Keratinocyte (primary cell): ENCODE results near the gene SLC6A1. TPM values are rescaled to one million over a fixed set of nuclear protein-coding genes. Genes with fewer than 3 reads are reported as not detected.

Source experiments
- DNase-seq: peaks from one replicate; pipeline ENCODE4 v3.0.0-alpha.2; 2011; ENCODE audit warnings: low read depth, missing footprints, low spot score
- FAIRE-seq: peaks from 2 replicates; lab custom pipeline; 2011; peaks lifted over from hg19 to GRCh38; lab: Jason Lieb, UNC
- H2AFZ ChIP-seq: 2 replicates; pipeline ENCODE4 v1.6.0; 2012; ENCODE audit warnings: low read length, control low read depth, inconsistent platforms; ENCODE audit not compliant: control insufficient read depth
- H3K27ac ChIP-seq: 2 replicates; pipeline ENCODE4 v1.5.1; 2011; ENCODE audit warnings: low read length; ENCODE audit not compliant: control insufficient read depth, insufficient read depth
- H3K27me3 ChIP-seq: 3 replicates; pipeline ENCODE4 v1.6.0; 2011; ENCODE audit warnings: low read length; ENCODE audit not compliant: control insufficient read depth, insufficient read depth; ENCODE audit errors: extremely low read depth
- H3K36me3 ChIP-seq, 2 experiments: 2 replicates in 1 of 2; 3 replicates in 1 of 2; pipeline ENCODE4 v1.5.1; 2011; ENCODE audit warnings: low read length in 2 of 2, mild to moderate bottlenecking in 1 of 2; ENCODE audit not compliant: control insufficient read depth in 2 of 2, insufficient read depth in 2 of 2; ENCODE audit errors: extremely low read depth in 1 of 2
- H3K4me1 ChIP-seq: 3 replicates; pipeline ENCODE4 v1.5.1; 2011; ENCODE audit warnings: low read length; ENCODE audit not compliant: control insufficient read depth, insufficient read depth; ENCODE audit errors: extremely low read depth
- H3K4me2 ChIP-seq: 3 replicates; pipeline ENCODE4 v1.6.0; 2011; ENCODE audit warnings: low read depth, low read length; ENCODE audit not compliant: control insufficient read depth, insufficient read depth; ENCODE audit errors: extremely low read depth
- H3K4me3 ChIP-seq, 3 experiments: fragments of 200-600 bp in 1 of 3; sonication (generic) in 1 of 3; 2 replicates in 2 of 3; 3 replicates in 1 of 3; pipeline ENCODE4 v1.5.1; 2011 to 2016; ENCODE audit warnings: low read length in 3 of 3, mild to moderate bottlenecking in 3 of 3, control low read depth in 2 of 3, inconsistent platforms in 1 of 3, low read depth in 1 of 3, mixed read lengths in 1 of 3, mixed run types in 1 of 3, moderate library complexity in 1 of 3; ENCODE audit not compliant: control insufficient read depth in 2 of 3, insufficient read depth in 2 of 3; ENCODE audit errors: extremely low read depth in 1 of 3
- H3K79me2 ChIP-seq: 2 replicates; pipeline ENCODE4 v1.6.0; 2012; ENCODE audit warnings: low read length; ENCODE audit not compliant: control insufficient read depth, insufficient read depth
- H3K9ac ChIP-seq: 3 replicates; pipeline ENCODE4 v1.6.0; 2011; ENCODE audit warnings: low read length; ENCODE audit not compliant: control insufficient read depth, insufficient read depth; ENCODE audit errors: extremely low read depth
- H3K9me1 ChIP-seq: 3 replicates; pipeline ENCODE4 v1.6.0; 2011; ENCODE audit warnings: low read length; ENCODE audit not compliant: control insufficient read depth, insufficient read depth; ENCODE audit errors: extremely low read depth
- H3K9me3 ChIP-seq: 2 replicates; pipeline ENCODE4 v1.5.1; 2012; ENCODE audit warnings: low read depth, low read length; ENCODE audit not compliant: control insufficient read depth
- H4K20me1 ChIP-seq: 3 replicates; pipeline ENCODE4 v1.6.0; 2011; ENCODE audit warnings: low read length; ENCODE audit not compliant: control insufficient read depth, insufficient read depth; ENCODE audit errors: extremely low read depth
- CTCF ChIP-seq, 3 experiments: IDR thresholded peaks in 1 of 3; conservative IDR thresholded peaks in 1 of 3; optimal IDR thresholded peaks in 1 of 3; 2 replicates in 2 of 3; 3 replicates in 1 of 3; pipeline versions ENCODE3 to v1.5.1; 2011; ENCODE audit warnings: low read length in 3 of 3, mild to moderate bottlenecking in 3 of 3, moderate library complexity in 2 of 3, control low read depth in 1 of 3, inconsistent platforms in 1 of 3; ENCODE audit not compliant: insufficient read depth in 2 of 3; ENCODE audit errors: extremely low read depth in 1 of 3
- EZH2 ChIP-seq: IDR thresholded peaks from one replicate; pipeline ENCODE4 v1.6.1; 2012; ENCODE audit warnings: inconsistent platforms, mild to moderate bottlenecking, low read length, moderate library complexity
- dilution Hi-C: fragments of 300-500 bp; cut with MboI; formaldehyde crosslinking; loops from one replicate; pipeline ENCODE4 v1.7.0; 2020; ENCODE audit warnings: low sequenced_read_pairs; ENCODE audit not compliant: extremely low pct_ligation_motif_present
- polyA plus RNA-seq, 5 experiments: library from polyadenylated mRNA; depleted of rRNA in 3 of 5; stranded (reverse) in 3 of 5; stranded (forward) in 1 of 5; unstranded in 1 of 5; fragments of >200 nt; gene quantifications; 1 replicate in 1 of 5; 2 replicates in 3 of 5; 3 replicates in 1 of 5; pipeline versions ENCODE4 v1.2.1 to v1.2.3, GENCODE V29; 2011 to 2012; ENCODE audit warnings: missing spikeins in 2 of 5, low read depth in 1 of 5, low replicate concordance in 1 of 5

Gene SLC6A1
- polyA plus RNA-seq, 1 donor (not counting 4 experiments of a cell fraction or from before 2014, with no cell fraction given): not detected

- Histone ChIP-seq H3K36me3 (no peaks in the 10 kb centered on the region), H2AFZ (no peak overlapping the region), H3K27ac (no peak overlapping the region), H3K27me3 (peaks cover 8% of the 10 kb centered on the region), H3K79me2 (no peaks in the 10 kb centered on the region), H3K9me1 (no peaks in the 10 kb centered on the region), H3K4me2 (no peak overlapping the region), H3K9ac (no peak overlapping the region), H4K20me1 (no peaks in the 10 kb centered on the region), H3K9me3 (no peaks in the 10 kb centered on the region), H3K4me3 (no peak overlapping the region), H3K4me1 (no peaks in the 10 kb centered on the region)
- TF ChIP-seq CTCF (optimal IDR thresholded peaks at IDR 0.05 in 1 of 3, IDR thresholded peaks at IDR 0.05 in 1 of 3, conservative IDR thresholded peaks at IDR 0.05 in 1 of 3; ENCODE audit: extremely low read depth in 1 of 3, insufficient read depth in 2 of 3, low read length in 3 of 3) (no peak), EZH2 (no peak)
- DNase-seq (no peak), FAIRE-seq (no peak)
- dilution Hi-C loops: loop anchor here (10.0 kb wide), 1 partner anchor 79 kb away; no protein-coding TSS in a partner anchor
These were observed 41.3 kb downstream of the SLC6A1 start for GRCh38 chr3:11033871-11034270.

- FAIRE-seq: no peak
- H3K27ac ChIP-seq: no peak overlapping the region
These were observed 41.9 kb downstream of the SLC6A1 start for GRCh38 chr3:11034309-11034985.

More at GRCh38 chr3:11034309-11034985, 41.9 kb downstream of the SLC6A1 start:
- H3K27me3 ChIP-seq: peaks cover 8% of the 10 kb centered on the region
- no peaks in the 10 kb centered on the region for H3K36me3 ChIP-seq
- no peak overlapping the region for H3K4me2 ChIP-seq
- H3K9ac ChIP-seq: no peak overlapping the region
- no peaks in the 10 kb centered on the region for H4K20me1 ChIP-seq
- dilution Hi-C loops: loop anchor here (10.0 kb wide), 1 partner anchor 80 kb away; no protein-coding TSS in a partner anchor
- no peaks in the 10 kb centered on the region for H3K9me1 ChIP-seq
- no peaks in the 10 kb centered on the region for H3K9me3 ChIP-seq
- H3K79me2 ChIP-seq: no peaks in the 10 kb centered on the region
- no peak for DNase-seq
- no peaks in the 10 kb centered on the region for H3K4me1 ChIP-seq
- no peak overlapping the region for H3K4me3 ChIP-seq
- no peak overlapping the region for H2AFZ ChIP-seq
- TF ChIP-seq CTCF (optimal IDR thresholded peaks at IDR 0.05 in 1 of 3, IDR thresholded peaks at IDR 0.05 in 1 of 3, conservative IDR thresholded peaks at IDR 0.05 in 1 of 3; ENCODE audit: extremely low read depth in 1 of 3, insufficient read depth in 2 of 3, low read length in 3 of 3) (no peak), EZH2 (no peak)
